GM19193 (cell line): ENCODE data around the gene UGT2B17.

ENCODE experiments used
- POLR2A ChIP-seq: IDR thresholded peaks from 4 replicates; pipeline ENCODE4 v1.6.1; 2011; ENCODE audit not compliant: insufficient read depth, insufficient read length; ENCODE audit errors: extremely low read depth

UGT2B17 gene

DNA sequence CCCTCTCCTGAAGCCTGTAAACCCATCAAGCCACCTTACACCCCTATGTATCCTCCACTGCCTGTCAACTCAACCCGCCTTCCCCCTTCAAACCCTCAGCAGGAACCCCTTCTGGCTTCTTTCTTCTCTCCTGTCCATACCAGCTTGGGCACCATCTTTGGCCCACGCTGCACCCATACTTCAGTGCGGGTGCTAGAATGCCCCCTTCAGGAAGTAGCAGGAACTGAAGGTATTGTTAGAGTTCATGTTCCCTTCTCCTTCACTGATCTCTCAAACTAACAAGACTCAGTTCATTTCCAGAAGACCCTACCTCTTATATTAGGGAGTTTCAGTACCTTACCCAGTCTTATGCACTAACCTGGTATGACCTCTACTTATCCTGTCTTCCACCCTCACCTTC, 1.5 kb upstream of the UGT2B17 start:
- no peak for TF ChIP-seq POLR2A

- no peak for TF ChIP-seq POLR2A
Observed at GRCh38 chr4:68575081-68575480, 1.0 kb downstream of the UGT2B17 start.

DNA sequence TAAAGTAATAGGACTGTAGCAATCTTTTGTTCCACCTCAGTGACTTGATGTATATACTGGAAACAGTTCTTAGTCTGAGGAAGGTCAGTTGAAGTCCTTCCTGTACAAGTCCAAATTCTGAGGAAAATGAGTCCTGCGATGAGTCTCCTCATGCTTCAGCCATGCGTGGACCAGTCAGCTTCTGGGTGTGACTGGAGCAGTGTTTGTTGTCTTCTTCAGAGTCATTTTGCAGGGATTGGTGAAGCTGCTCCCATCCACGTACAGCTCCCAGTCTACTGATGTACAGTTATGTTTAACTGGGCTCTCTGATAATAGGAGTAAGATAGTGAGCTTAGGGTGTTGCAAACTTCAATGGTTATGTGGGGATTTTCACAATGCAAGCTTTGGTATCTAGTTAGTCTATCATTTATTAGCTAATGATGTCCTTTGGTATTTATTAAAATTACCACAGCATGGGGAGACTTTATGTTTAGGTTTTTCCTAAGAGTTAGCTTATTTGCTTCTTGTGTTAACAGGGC, 3.4 kb downstream of the UGT2B17 start:
- no peak for TF ChIP-seq POLR2A

- no peak for TF ChIP-seq POLR2A
Observed at GRCh38 chr4:68570122-68570507, 6.0 kb downstream of the UGT2B17 start.

DNA sequence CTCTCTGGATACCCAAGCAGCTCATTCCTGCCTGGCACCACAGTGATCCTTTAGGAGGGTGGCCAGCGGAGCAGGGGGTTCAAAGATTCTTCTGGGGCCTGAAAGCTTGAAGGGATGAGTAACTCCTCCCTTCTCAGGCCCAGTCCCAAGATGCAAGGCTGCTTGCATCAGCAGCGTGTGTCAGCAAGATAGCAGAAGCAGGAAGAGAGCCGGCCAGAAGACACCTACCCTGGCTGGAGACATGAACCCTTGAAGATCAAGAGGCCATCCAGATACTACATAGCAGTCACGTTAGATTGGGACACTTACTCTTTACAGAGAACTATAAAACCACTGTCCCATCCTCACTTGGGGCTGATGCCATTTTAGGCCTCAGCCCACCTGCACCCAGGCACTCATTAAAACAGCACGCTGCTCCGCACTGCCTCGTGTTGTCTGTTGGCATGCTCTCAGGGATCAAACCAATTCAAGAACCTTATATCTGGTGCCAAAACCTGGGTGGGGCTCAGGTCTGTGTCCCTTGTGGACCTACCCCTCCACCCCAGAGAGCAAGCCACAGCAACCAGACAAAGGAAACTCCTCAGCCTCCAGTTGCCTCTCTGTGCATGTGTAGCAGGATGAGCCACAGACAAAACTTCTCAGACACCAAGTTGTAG, 6.5 kb downstream of the UGT2B17 start:
- peak; percentile 40 for TF ChIP-seq POLR2A

DNA sequence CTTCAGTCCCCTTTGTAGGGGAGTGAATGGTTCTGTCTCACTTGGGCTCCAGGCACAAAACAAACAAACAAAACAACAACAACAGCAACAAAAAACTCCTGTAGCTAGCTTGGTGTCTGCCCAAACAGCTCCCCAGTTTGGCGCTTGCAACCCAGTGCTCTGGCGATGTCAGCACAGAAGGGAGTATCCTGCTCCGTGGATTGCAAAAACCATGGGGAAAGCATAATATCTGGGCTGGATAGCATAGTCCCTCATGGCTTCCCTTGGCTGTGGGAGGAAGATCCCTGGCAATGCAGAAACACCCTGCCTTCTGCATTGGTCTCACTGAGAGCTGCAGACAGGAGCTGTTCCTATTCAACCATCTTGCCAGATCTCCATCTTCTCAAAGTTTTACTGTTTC, 39.7 kb downstream of the UGT2B17 start:
- no peak for TF ChIP-seq POLR2A

- no peak for TF ChIP-seq POLR2A
Observed at GRCh38 chr4:68535974-68536373, 40.1 kb downstream of the UGT2B17 start.

GRCh38 chr4:68520985-68521384, 55.1 kb downstream of the UGT2B17 start:
- no peak for TF ChIP-seq POLR2A

DNA sequence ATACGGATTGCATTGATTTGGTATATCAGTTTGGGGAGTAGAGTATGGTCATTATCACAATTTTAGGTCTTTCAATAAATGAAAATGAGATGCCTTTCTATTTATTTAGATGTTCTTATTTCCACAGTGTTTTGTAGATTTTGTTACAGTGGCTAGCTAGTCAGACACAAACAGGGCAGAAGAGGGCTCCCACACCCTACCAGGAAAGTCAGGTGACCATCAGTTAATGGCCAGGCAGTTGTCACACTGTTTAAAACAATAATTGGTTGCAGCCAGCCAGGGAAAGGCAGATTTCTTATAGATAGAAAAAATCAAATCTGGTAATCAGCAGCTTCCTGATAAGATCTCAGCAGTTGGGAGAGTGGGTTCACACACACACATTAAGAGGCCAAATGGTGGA, 57.2 kb downstream of the UGT2B17 start:
- no peak for TF ChIP-seq POLR2A

GRCh38 chr4:68499021-68499420, 77.1 kb downstream of the UGT2B17 start:
- TF ChIP-seq POLR2A, result no peak

GRCh38 chr4:68498413-68499007, 77.6 kb downstream of the UGT2B17 start:
- no peak for TF ChIP-seq POLR2A

- no peak for TF ChIP-seq POLR2A
Observed at GRCh38 chr4:68494688-68495087, 81.4 kb downstream of the UGT2B17 start.

DNA sequence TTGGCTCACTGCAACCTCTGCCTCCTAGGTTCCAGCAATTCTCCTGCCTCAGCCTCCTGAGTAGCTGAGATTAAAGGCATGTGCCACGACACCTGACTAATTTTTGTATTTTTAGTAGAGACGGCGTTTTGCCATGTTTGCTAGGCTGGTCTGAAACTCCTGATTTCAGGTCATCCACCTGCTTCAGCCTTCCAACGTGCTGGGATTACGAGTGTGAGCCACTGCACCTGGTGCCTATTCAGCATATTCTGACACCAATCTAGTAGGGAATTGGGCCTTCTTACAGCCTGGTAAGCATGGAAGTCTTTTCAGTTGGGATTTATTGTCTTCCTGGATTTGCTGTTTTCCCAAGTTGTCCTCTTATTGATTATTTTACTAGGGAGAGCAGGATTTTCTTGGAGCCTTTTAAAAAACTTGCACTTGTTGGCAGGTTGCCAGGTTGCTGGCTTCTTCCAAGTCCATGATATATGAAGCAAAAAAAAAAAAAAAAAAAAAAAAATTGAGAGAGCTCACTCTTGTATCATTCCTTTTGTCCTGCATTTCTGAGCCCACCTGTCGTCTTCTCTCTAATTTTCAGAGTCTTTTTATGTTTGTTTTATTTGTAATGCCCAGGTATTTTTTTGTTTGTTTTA, 85.2 kb downstream of the UGT2B17 start:
- TF ChIP-seq POLR2A, result no peak

GRCh38 chr4:68489338-68489737, 86.8 kb downstream of the UGT2B17 start:
- TF ChIP-seq POLR2A, result no peak
